ENCODE measurements around the gene APCDD1. TPM values are rescaled to one million over a fixed set of nuclear protein-coding genes. Genes with fewer than 3 reads are reported as not detected.
A peak's percentile ranks its signal among the peaks of the same experiment; 100 is the strongest.

Gene APCDD1
- total and polyA plus RNA-seq, 10 donors, result 0.93 to 11.8 (median 5.6) TPM

GRCh38 chr18:10523544-10523943, 69.1 kb downstream of the APCDD1 start:
- Histone ChIP-seq H3K36me3 (no peaks in the 10 kb centered on the region), H3K27me3 (replicated peaks in 1 of 7) (peaks cover 0 to 11% (median 0%) of the 10 kb centered on the region in 7 donors), H3K27ac (no peak overlapping the region), H3K4me1 (peaks cover 12 to 54% (median 45%) of the 10 kb centered on the region in 6 donors), H3K9me3 (no peaks in the 10 kb centered on the region), H3K4me3 (no peak overlapping the region)
- 82 to 86% (median 84%) methylated on average over 4 of the region's 4 CpGs for WGBS, 5 donors
- no peak for TF ChIP-seq POLR2AphosphoS5 (IDR thresholded peaks at IDR 0.05)
- no peak for TF ChIP-seq CTCF (IDR thresholded peaks at IDR 0.05 in 8 of 11, conservative IDR thresholded peaks at IDR 0.05 in 3 of 11)
- TF ChIP-seq POLR2A (IDR thresholded peaks at IDR 0.05), result no peak
- no peak for DNase-seq
- intact Hi-C loops (cut with DNase I; ENCODE audit: low total_unique reads), result loop anchor here (5.0 kb wide), 1 partner anchor 491 kb away; no protein-coding TSS in a partner anchor

- intact Hi-C loops (cut with DNase I; ENCODE audit: low total_unique reads), result loop anchor here (5.0 kb wide), 1 partner anchor 492 kb away; no protein-coding TSS in a partner anchor
- DNase-seq, result no peak
- TF ChIP-seq POLR2A (IDR thresholded peaks at IDR 0.05), result no peak
- TF ChIP-seq POLR2AphosphoS5 (IDR thresholded peaks at IDR 0.05), result no peak
- TF ChIP-seq CTCF (IDR thresholded peaks at IDR 0.05 in 8 of 11, conservative IDR thresholded peaks at IDR 0.05 in 3 of 11), result no peak
- 52 to 65% (median 59%) methylated on average over 11 of the region's 11 CpGs for WGBS, 5 donors
- Histone ChIP-seq H3K27me3 (replicated peaks in 1 of 7) (no peaks in the 10 kb centered on the region), H3K4me3 (peak overlapping the region in 6 of 8 donors; percentile 82 to 94 (median 88)), H3K27ac (peak overlapping the region in 7 of 8 donors; percentile 36 to 98 (median 93)), H3K36me3 (no peaks in the 10 kb centered on the region), H3K9me3 (no peaks in the 10 kb centered on the region), H3K4me1 (peaks cover 15 to 54% (median 44%) of the 10 kb centered on the region in 6 donors)
Observed at GRCh38 chr18:10524507-10525370, 70.3 kb downstream of the APCDD1 start.

GRCh38 chr18:10525371-10525691, 70.9 kb downstream of the APCDD1 start:
- intact Hi-C loops (cut with DNase I; ENCODE audit: low total_unique reads), result no loop called here
- peaks cover 20 to 55% (median 44%) of the 10 kb centered on the region in 6 donors for H3K4me1 ChIP-seq

More at GRCh38 chr18:10525371-10525691, 70.9 kb downstream of the APCDD1 start:
- 22 to 39% (median 28%) methylated on average over 7 of the region's 7 CpGs for WGBS, 5 donors
- DNase-seq, result no peak
- Histone ChIP-seq H3K4me3 (peak overlapping the region; percentile 82 to 94 (median 88)), H3K27ac (peak overlapping the region in 7 of 8 donors; percentile 36 to 98 (median 93)), H3K27me3 (replicated peaks in 1 of 7) (no peaks in the 10 kb centered on the region), H3K36me3 (no peaks in the 10 kb centered on the region), H3K9me3 (no peaks in the 10 kb centered on the region)
- TF ChIP-seq CTCF (IDR thresholded peaks at IDR 0.05 in 8 of 11, conservative IDR thresholded peaks at IDR 0.05 in 3 of 11) (no peak), POLR2A (IDR thresholded peaks at IDR 0.05) (no peak), POLR2AphosphoS5 (IDR thresholded peaks at IDR 0.05) (no peak)

Data from spleen (tissue), 11 donors.